Measurements from ENCODE around the gene LMLN. TPM values are rescaled to one million over a fixed set of nuclear protein-coding genes. Genes with fewer than 3 reads are reported as not detected.
"Not testable (repeated sequence)": the region's sequence is repeated elsewhere in the genome, so short reads cannot be mapped to it uniquely, and the experiment has no call there.

LMLN gene
- total and polyA plus RNA-seq, 4 experiments from 2014 or later = 1.9 to 6.5 (median 4.4) TPM

DNA sequence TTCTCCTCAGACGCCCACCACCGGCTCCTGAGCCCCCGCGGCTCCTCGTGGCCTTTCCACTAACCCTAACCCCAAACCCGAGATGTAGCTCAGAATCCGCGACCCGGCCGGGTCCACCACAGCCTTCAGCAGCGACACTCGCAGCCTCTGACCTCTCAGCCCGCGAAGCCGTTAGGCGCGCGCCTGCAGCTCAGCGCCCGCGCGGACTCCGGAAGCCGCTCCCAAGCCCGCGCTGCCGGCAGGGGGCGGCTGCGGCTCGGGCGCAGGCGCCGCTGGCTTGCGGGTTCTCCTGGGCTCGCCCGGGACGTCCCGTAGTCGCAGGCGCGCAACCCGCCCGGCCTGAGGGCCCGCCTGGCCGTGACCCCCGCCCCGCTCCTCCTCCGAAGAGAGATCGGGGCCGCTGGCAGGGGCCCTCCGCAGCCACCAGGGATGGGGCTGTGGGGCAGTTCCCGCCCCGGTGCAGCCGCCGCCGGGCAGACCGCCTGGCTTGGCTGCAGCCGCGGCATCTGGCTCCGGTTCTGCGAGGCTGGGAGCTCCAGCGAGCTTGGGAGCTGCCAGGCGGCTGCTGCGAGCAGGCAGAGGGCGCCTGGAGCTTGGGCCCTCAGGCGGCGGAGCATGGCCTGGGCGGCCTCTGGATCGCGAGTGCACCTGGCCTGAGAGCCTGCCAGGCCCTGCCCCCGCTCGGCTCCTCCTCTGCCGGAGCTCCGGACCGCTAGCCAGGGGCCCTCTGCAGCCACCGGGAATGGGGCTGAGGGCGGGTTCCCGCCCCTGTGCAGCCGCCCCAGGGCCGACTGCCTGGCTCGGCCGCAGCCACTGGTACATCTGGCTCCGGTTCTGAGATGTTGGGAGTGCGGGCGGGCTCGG is 120.7 kb downstream of the LMLN start:
- Histone ChIP-seq H3K9me3 (ENCODE audit: control insufficient read depth in 1 of 2, low read length in 2 of 2) (no peaks in the 10 kb centered on the region), H3K4me3 (ENCODE audit: low read length in 2 of 2) (peak overlapping the region; percentile 36 to 44), H3K36me3 (ENCODE audit: insufficient read depth, low read length) (no peaks in the 10 kb centered on the region), H3K27ac (ENCODE audit: low read depth, low read length) (no peak overlapping the region), H3K27me3 (ENCODE audit: insufficient read depth, low read length) (peaks cover 10% of the 10 kb centered on the region), H3K4me1 (ENCODE audit: insufficient read depth, low read length) (peaks cover 12% of the 10 kb centered on the region)
- peak overlapping the region; percentile 69 to 81 (median 79) for H3K4me3 Mint-ChIP-seq
- peaks cover 0 to 6% (median 2%) of the 10 kb centered on the region in 4 donors for H3K4me1 Mint-ChIP-seq
- peaks cover 0 to 12% (median 5%) of the 10 kb centered on the region in 8 donors for H3K9me3 Mint-ChIP-seq
- peaks cover 19 to 25% of the 10 kb centered on the region in 2 donors for H3K27me3 Mint-ChIP-seq
- CTCF ChIA-PET (ENCODE audit: partially characterized antibody) = interaction anchor here (0.7 to 3.3 kb wide), 8 partner anchors 10 to 177 kb away, joined by 3 to 26 read pairs (median 6); no protein-coding TSS in a partner anchor
- peak overlapping the region in 3 of 7 donors; percentile 53 to 74 (median 56) for H3K27ac Mint-ChIP-seq
- no peaks in the 10 kb centered on the region for H3K36me3 Mint-ChIP-seq
- peak; percentile 78 to 84 (median 79) for DNase-seq
- POLR2A ChIA-PET (ENCODE audit: partially characterized antibody) = interaction anchor here (0.9 to 1.3 kb wide), 2 partner anchors 9 to 131 kb away, joined by 3 read pairs; partner anchors contain the start of gene RPL35A
- intact Hi-C loops (cut with micrococcal nuclease) = loop anchor here (2.0 kb wide), 1 partner anchor 120 kb away; the partner anchor contains the start of gene LMLN

DNA sequence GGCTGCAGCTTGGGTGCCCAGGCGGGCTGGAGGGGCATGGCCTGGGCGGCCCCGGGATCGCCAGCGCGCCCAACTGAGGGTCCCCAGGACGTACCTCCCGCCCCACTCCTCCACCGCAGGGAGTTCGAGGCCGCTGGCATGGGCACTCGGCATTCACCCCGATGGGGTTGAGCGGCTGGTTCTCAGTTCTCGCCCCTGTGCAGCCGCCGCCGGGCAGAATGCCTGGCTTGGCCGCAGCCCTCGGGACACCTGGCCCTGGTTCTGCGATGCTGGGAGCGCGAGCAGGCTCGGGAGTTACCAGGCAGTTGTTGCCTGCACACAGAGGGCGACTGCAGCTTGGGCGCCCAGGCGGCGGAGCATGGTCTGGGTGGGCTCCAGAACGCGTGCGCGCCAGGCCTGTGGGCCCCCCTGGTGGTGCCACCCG is 121.4 kb downstream of the LMLN start:
- peak in 1 of 5 donors; percentile 22 for DNase-seq
- CTCF ChIA-PET (ENCODE audit: partially characterized antibody) = interaction anchor here (2.2 to 3.3 kb wide), 3 partner anchors 10 to 14 kb away, joined by 8 to 26 read pairs (median 12); no protein-coding TSS in a partner anchor
- POLR2A ChIA-PET (ENCODE audit: partially characterized antibody) = interaction anchor here (1.3 kb wide), 1 partner anchor 132 kb away, joined by 3 read pairs; the partner anchor contains the start of gene RPL35A
- Mint-ChIP-seq H3K4me3 (no peak overlapping the region), H3K36me3 (no peaks in the 10 kb centered on the region), H3K27me3 (peaks cover 20 to 23% of the 10 kb centered on the region in 2 donors), H3K4me1 (peaks cover 0 to 6% (median 2%) of the 10 kb centered on the region in 4 donors), H3K9me3 (peaks cover 0 to 12% (median 5%) of the 10 kb centered on the region in 8 donors), H3K27ac (no peak overlapping the region)
- no peak overlapping the region for H3K4me3 ChIP-seq (ENCODE audit: low read length in 2 of 2)
- intact Hi-C loops (cut with micrococcal nuclease) = loop anchor here (2.0 kb wide), 1 partner anchor 121 kb away; the partner anchor contains the start of gene LMLN
- H3K27ac ChIP-seq (ENCODE audit: low read depth, low read length) = no peak overlapping the region
- no peaks in the 10 kb centered on the region for H3K36me3 ChIP-seq (ENCODE audit: insufficient read depth, low read length)
- H3K27me3 ChIP-seq (ENCODE audit: insufficient read depth, low read length) = peaks cover 10% of the 10 kb centered on the region
- no peaks in the 10 kb centered on the region for H3K9me3 ChIP-seq (ENCODE audit: control insufficient read depth in 1 of 2, low read length in 2 of 2)
- H3K4me1 ChIP-seq (ENCODE audit: insufficient read depth, low read length) = peaks cover 12% of the 10 kb centered on the region

DNA sequence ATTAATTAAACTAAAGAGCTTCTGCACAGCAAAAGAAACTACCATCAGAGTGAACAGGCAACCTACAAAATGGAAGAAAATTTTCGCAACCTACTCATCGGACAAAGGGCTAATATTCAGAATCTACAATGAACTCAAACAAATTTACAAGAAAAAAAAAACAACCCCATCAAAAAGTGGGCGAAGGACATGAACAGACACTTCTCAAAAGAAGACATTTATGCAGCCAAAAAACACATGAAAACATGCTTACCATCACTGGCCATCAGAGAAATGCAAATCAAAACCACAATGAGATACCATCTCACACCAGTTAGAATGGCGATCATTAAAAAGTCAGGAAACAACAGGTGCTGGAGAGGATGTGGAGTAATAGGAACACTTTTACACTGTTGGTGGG is 122.2 kb downstream of the LMLN start:
- H3K27me3 ChIP-seq (ENCODE audit: insufficient read depth, low read length) = peaks cover 13% of the 10 kb centered on the region
- peak overlapping the region; percentile 4 to 70 (median 41) for H3K4me3 Mint-ChIP-seq
- H3K36me3 ChIP-seq (ENCODE audit: insufficient read depth, low read length); intact Hi-C loops (cut with micrococcal nuclease); H3K27ac ChIP-seq (ENCODE audit: low read depth, low read length); H3K4me1 Mint-ChIP-seq; H3K36me3 Mint-ChIP-seq; POLR2A ChIA-PET (ENCODE audit: partially characterized antibody); H3K4me3 ChIP-seq (ENCODE audit: low read length in 2 of 2); DNase-seq; H3K9me3 ChIP-seq (ENCODE audit: control insufficient read depth in 1 of 2, low read length in 2 of 2): not testable (repeated sequence)
- peak overlapping the region in 1 of 7 donors; percentile 44 for H3K27ac Mint-ChIP-seq
- peaks cover 0 to 12% (median 5%) of the 10 kb centered on the region in 8 donors for H3K9me3 Mint-ChIP-seq
- peaks cover 12% of the 10 kb centered on the region for H3K4me1 ChIP-seq (ENCODE audit: insufficient read depth, low read length)
- CTCF ChIA-PET (ENCODE audit: partially characterized antibody) = interaction anchor here (3.3 kb wide), 1 partner anchor 11 kb away, joined by 12 read pairs; no protein-coding TSS in a partner anchor
- H3K27me3 Mint-ChIP-seq = peaks cover 20 to 29% of the 10 kb centered on the region in 2 donors

DNA sequence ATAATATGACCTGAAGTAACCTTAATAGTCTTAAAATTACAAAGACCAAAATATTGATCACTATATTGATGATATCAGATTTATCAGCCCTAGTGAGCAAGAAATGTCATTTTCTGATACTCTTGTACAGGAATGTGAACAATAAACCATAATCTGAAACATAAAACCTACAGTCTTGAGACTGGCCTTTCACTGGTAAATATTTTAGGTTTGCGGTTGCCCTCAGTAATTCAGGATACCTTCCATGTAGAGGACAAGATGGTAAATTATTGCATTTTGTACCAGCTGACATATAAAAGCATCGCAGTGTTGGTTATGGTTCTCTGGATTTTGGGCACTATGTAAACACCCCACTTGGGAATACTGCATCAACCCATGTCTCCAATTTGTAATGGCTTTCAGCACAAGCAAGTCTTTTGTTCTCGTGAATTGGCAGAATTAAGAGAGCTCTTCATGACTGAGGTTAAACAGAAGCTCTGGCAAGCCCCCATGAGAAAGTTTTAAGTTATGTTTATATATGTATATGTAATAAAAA is 128.5 kb downstream of the LMLN start:
- no peaks in the 10 kb centered on the region for H3K4me1 ChIP-seq (ENCODE audit: insufficient read depth, low read length)
- no peak overlapping the region for H3K4me3 ChIP-seq (ENCODE audit: low read length in 2 of 2)
- no peaks in the 10 kb centered on the region for H3K4me1 Mint-ChIP-seq
- intact Hi-C loops (cut with micrococcal nuclease) = no loop called here
- no peak overlapping the region for H3K27ac ChIP-seq (ENCODE audit: low read depth, low read length)
- no peak overlapping the region for H3K4me3 Mint-ChIP-seq
- H3K27me3 ChIP-seq (ENCODE audit: insufficient read depth, low read length) = peaks cover 6% of the 10 kb centered on the region
- H3K27ac Mint-ChIP-seq = no peak overlapping the region
- H3K36me3 ChIP-seq (ENCODE audit: insufficient read depth, low read length) = no peaks in the 10 kb centered on the region
- H3K9me3 Mint-ChIP-seq = peaks cover 3 to 17% (median 6%) of the 10 kb centered on the region in 8 donors
- no peaks in the 10 kb centered on the region for H3K9me3 ChIP-seq (ENCODE audit: control insufficient read depth in 1 of 2, low read length in 2 of 2)
- POLR2A ChIA-PET (ENCODE audit: partially characterized antibody) = no interaction called here
- CTCF ChIA-PET (ENCODE audit: partially characterized antibody) = no interaction called here
- peaks cover 28 to 37% of the 10 kb centered on the region in 2 donors for H3K27me3 Mint-ChIP-seq
- no peak for DNase-seq
- H3K36me3 Mint-ChIP-seq = no peaks in the 10 kb centered on the region

DNA sequence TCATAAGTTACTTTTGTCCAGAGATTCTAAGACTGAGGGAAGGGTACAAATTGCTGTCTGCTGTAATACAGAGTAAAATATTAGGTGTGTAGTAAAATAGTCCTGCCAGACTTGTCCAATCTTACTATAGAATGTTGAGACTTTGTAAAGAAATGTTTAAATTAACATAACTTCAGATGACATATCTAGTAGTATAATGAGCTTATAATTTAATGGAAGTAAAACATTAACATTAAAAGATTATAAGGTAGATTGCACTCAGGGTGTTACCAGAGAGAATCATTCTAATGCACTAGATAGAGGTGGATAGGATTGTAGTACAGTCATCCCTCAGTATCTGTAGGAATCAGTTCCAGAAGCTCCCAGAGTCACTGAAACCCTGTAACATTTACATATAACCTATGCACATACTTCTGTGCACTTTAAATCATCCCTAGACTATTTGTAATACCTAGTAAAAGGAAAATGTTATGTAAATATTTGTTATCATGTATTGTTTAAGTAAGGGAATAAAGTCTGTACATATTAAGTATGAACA is 130.8 kb downstream of the LMLN start:
- Mint-ChIP-seq H3K36me3 (no peaks in the 10 kb centered on the region), H3K4me3 (no peak overlapping the region), H3K27me3 (peaks cover 25 to 30% of the 10 kb centered on the region in 2 donors), H3K27ac (no peak overlapping the region), H3K9me3 (peaks cover 3 to 25% (median 8%) of the 10 kb centered on the region in 8 donors), H3K4me1 (no peaks in the 10 kb centered on the region)
- ChIA-PET CTCF (ENCODE audit: partially characterized antibody) (interaction anchor here (2.4 kb wide), 1 partner anchor 10 kb away, joined by 11 read pairs; no protein-coding TSS in a partner anchor), POLR2A (ENCODE audit: partially characterized antibody) (no interaction called here)
- Histone ChIP-seq H3K4me3 (ENCODE audit: low read length in 2 of 2) (no peak overlapping the region), H3K36me3 (ENCODE audit: insufficient read depth, low read length) (no peaks in the 10 kb centered on the region), H3K9me3 (ENCODE audit: control insufficient read depth in 1 of 2, low read length in 2 of 2) (no peaks in the 10 kb centered on the region), H3K27ac (ENCODE audit: low read depth, low read length) (no peak overlapping the region), H3K27me3 (ENCODE audit: insufficient read depth, low read length) (peaks cover 6% of the 10 kb centered on the region), H3K4me1 (ENCODE audit: insufficient read depth, low read length) (no peaks in the 10 kb centered on the region)
- intact Hi-C loops (cut with micrococcal nuclease) = no loop called here
- no peak for DNase-seq

DNA sequence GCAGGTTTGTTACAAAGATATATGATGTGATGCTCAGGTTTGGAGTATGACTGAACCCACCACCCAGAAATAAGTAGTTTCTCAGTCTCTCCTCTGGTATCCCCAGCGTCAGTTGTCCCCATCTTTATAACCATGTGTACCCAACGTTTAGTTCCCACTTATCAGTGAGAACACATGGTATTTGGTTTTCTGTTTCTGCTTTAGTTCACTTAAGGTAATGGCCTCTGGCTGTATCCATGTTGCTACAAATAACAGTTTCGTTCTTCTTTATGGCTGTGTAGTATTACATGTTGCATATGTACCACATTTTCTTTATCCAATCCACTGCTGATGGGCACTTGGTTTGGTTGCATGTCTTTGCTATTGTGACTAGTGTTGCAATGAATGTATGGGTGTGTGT is 132.3 kb downstream of the LMLN start:
- H3K27me3 ChIP-seq (ENCODE audit: insufficient read depth, low read length) = peaks cover 3% of the 10 kb centered on the region
- H3K27ac Mint-ChIP-seq = no peak overlapping the region
- ChIA-PET POLR2A (ENCODE audit: partially characterized antibody) (no interaction called here), CTCF (ENCODE audit: partially characterized antibody) (interaction anchor here (2.4 kb wide), 1 partner anchor 11 kb away, joined by 12 read pairs; no protein-coding TSS in a partner anchor)
- peaks cover 5 to 36% (median 18%) of the 10 kb centered on the region in 8 donors for H3K9me3 Mint-ChIP-seq
- H3K36me3 Mint-ChIP-seq = no peaks in the 10 kb centered on the region
- intact Hi-C loops (cut with micrococcal nuclease) = no loop called here
- no peak overlapping the region for H3K4me3 ChIP-seq (ENCODE audit: low read length in 2 of 2)
- H3K27ac ChIP-seq (ENCODE audit: low read depth, low read length) = no peak overlapping the region
- no peaks in the 10 kb centered on the region for H3K9me3 ChIP-seq (ENCODE audit: control insufficient read depth in 1 of 2, low read length in 2 of 2)
- H3K4me1 Mint-ChIP-seq = no peaks in the 10 kb centered on the region
- DNase-seq = no peak
- H3K36me3 ChIP-seq (ENCODE audit: insufficient read depth, low read length) = no peaks in the 10 kb centered on the region
- no peak overlapping the region for H3K4me3 Mint-ChIP-seq
- H3K4me1 ChIP-seq (ENCODE audit: insufficient read depth, low read length) = no peaks in the 10 kb centered on the region
- peaks cover 21 to 23% of the 10 kb centered on the region in 2 donors for H3K27me3 Mint-ChIP-seq
